SU-DHL-6 (cell line): ENCODE measurements around the gene ANKHD1.

Experiments used
- H2AFZ ChIP-seq: fragments of 200-600 bp; sonication (generic); 2 replicates; pipeline ENCODE4 v1.6.1; 2014; ENCODE audit warnings: low read depth, mild to moderate bottlenecking, moderate library complexity, mixed read lengths, antibody characterized with exemption, low read length; ENCODE audit not compliant: severe bottlenecking
- H3F3A ChIP-seq: fragments of 200-600 bp; shearing (Covaris generic); 2 replicates; pipeline ENCODE4 v1.6.0; 2016; ENCODE audit warnings: antibody characterized with exemption, mild to moderate bottlenecking; ENCODE audit not compliant: insufficient read depth
- H3K27ac ChIP-seq: fragments of 200-600 bp; sonication (generic); 2 replicates; pipeline ENCODE4 v1.5.1; 2016; ENCODE audit warnings: low read depth, mild to moderate bottlenecking, low read length, moderate library complexity, mixed read lengths
- H3K27me3 ChIP-seq: fragments of 200-600 bp; sonication (generic), shearing (Covaris generic); 2 replicates; pipeline ENCODE4 v1.6.0; 2014; ENCODE audit warnings: mild to moderate bottlenecking, low read length
- H3K36me3 ChIP-seq: fragments of 200-600 bp; sonication (generic); 2 replicates; pipeline ENCODE4 v1.6.1; 2014; ENCODE audit warnings: mild to moderate bottlenecking, low read length, mixed read lengths
- H3K4me2 ChIP-seq: fragments of 300-600, 200-600 bp; shearing (Covaris generic), sonication (generic); 2 replicates; pipeline ENCODE4 v1.6.0; 2014; ENCODE audit warnings: low read length, low read depth, mild to moderate bottlenecking; ENCODE audit not compliant: poor library complexity, severe bottlenecking
- H3K4me3 ChIP-seq: fragments of 200-600 bp; sonication (generic); 2 replicates; pipeline ENCODE4 v1.5.1; 2014; ENCODE audit warnings: antibody characterized with exemption, low read length, mild to moderate bottlenecking, mixed read lengths; ENCODE audit not compliant: insufficient read depth, poor library complexity, severe bottlenecking
- H3K79me2 ChIP-seq: fragments of 200-600 bp; sonication (generic); 2 replicates; pipeline ENCODE4 v1.6.1; 2014; ENCODE audit warnings: mild to moderate bottlenecking, low read length, moderate library complexity; ENCODE audit not compliant: insufficient read depth
- H3K9ac ChIP-seq: fragments of 200-600 bp; sonication (generic); 2 replicates; pipeline ENCODE4 v1.7.0; 2014; ENCODE audit warnings: mild to moderate bottlenecking, low read length
- H3K9me2 ChIP-seq: fragments of 200-600 bp; sonication (generic); replicated peaks from 2 replicates; pipeline ENCODE4 v1.6.1; 2014; ENCODE audit warnings: low read length; ENCODE audit not compliant: insufficient read depth
- H3K9me3 ChIP-seq: fragments of 200-600 bp; sonication (generic); 2 replicates; pipeline ENCODE4 v1.6.1; 2014; ENCODE audit warnings: low read length, mixed read lengths; ENCODE audit not compliant: insufficient read depth
- H4K20me1 ChIP-seq: fragments of 200-600 bp; sonication (generic); 2 replicates; pipeline ENCODE4 v1.6.1; 2014; ENCODE audit warnings: low read depth, mild to moderate bottlenecking, antibody characterized with exemption, low read length, moderate library complexity, mixed read lengths
- EZH2phosphoT487 ChIP-seq: fragments of 200-600 bp; sonication (generic), shearing (Covaris generic); conservative IDR thresholded peaks from 2 replicates; pipeline ENCODE4 v1.6.1; 2018; ENCODE audit warnings: mild to moderate bottlenecking, antibody characterized with exemption, low read length, moderate library complexity, mixed read lengths
- TF ChIP-seq, protein P1 (sequence below): fragments of 200-600 bp; sonication (generic); IDR thresholded peaks from one replicate; pipeline ENCODE4 v1.5.1; 2017; ENCODE audit warnings: antibody characterized with exemption, mild to moderate bottlenecking, low read length, moderate library complexity; ENCODE audit not compliant: insufficient read depth, poor library complexity, severe bottlenecking

ANKHD1 gene

DNA sequence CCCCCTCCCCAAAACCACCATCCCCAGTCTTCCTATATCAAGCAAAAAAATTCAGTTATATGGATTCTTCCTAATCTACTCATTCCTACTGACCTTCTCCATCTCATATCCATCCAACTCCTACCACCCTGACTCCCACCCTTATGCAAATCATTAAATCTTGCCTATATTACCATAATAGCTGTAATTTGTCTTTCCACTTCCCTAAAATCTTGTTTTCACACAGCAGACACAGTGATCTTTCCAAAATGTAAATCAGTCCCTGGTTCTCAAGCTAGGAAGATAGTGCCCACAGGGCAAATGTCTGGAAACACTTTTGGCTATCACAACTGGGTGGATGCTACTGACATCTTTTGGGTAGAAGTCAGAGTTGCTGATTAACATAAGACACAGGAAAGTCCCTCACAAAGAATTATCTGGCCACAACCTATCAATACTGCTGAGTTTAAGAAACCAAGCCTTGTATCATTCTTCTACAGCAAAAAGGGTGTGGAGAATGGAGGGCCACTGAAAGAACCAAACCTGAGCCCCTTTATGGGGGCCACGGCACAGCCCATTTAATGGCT is 154.2 kb downstream of the ANKHD1 start:
- Histone ChIP-seq H3K4me3 (peak overlapping the region; percentile 97), H3K9me3 (no peaks in the 10 kb centered on the region), H3K9ac (peak overlapping the region; percentile 94), H3K4me2 (peak overlapping the region; percentile 88), H2AFZ (no peak overlapping the region), H3K79me2 (peaks cover 45% of the 10 kb centered on the region), H3K9me2 (no peaks in the 10 kb centered on the region), H3F3A (no peaks in the 10 kb centered on the region), H3K36me3 (0 out of 2 replicates have a peak, but pooled peaks cover 3% of the 10 kb centered on the region), H4K20me1 (no peaks in the 10 kb centered on the region), H3K27ac (peak overlapping the region; percentile 70), H3K27me3 (no peaks in the 10 kb centered on the region)
- TF ChIP-seq, protein P1, sequence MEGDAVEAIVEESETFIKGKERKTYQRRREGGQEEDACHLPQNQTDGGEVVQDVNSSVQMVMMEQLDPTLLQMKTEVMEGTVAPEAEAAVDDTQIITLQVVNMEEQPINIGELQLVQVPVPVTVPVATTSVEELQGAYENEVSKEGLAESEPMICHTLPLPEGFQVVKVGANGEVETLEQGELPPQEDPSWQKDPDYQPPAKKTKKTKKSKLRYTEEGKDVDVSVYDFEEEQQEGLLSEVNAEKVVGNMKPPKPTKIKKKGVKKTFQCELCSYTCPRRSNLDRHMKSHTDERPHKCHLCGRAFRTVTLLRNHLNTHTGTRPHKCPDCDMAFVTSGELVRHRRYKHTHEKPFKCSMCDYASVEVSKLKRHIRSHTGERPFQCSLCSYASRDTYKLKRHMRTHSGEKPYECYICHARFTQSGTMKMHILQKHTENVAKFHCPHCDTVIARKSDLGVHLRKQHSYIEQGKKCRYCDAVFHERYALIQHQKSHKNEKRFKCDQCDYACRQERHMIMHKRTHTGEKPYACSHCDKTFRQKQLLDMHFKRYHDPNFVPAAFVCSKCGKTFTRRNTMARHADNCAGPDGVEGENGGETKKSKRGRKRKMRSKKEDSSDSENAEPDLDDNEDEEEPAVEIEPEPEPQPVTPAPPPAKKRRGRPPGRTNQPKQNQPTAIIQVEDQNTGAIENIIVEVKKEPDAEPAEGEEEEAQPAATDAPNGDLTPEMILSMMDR, result no peak
- no peak for TF ChIP-seq EZH2phosphoT487

DNA sequence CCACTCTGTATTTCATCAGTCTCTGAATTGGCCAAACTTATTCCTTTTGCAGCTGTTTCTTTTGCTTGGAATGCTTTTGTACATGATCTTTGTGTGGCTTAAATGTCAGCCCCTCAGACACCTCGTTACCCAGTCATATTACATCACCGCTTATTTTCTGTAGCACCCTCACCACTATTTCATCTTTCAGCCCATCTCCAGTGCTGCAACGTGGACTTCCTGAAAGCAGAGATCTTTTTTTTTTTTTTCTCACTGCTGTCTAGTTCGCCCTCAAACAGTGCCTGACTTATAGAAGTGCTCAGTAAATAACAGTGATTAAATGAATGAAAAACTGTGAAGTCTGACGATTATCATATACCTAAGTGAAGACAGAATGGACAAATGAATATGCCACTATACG is 154.8 kb downstream of the ANKHD1 start:
- Histone ChIP-seq H3K9me3 (no peaks in the 10 kb centered on the region), H3K79me2 (peaks cover 45% of the 10 kb centered on the region), H2AFZ (peak overlapping the region; percentile 46), H3K9me2 (no peaks in the 10 kb centered on the region), H4K20me1 (no peaks in the 10 kb centered on the region), H3K27me3 (no peaks in the 10 kb centered on the region), H3K4me3 (peak overlapping the region; percentile 97), H3K27ac (peak overlapping the region; percentile 70), H3K9ac (peak overlapping the region; percentile 94), H3F3A (no peaks in the 10 kb centered on the region), H3K4me2 (peak overlapping the region; percentile 88), H3K36me3 (0 out of 2 replicates have a peak, but pooled peaks cover 3% of the 10 kb centered on the region)
- TF ChIP-seq, protein P1, result no peak
- TF ChIP-seq EZH2phosphoT487, result no peak

DNA sequence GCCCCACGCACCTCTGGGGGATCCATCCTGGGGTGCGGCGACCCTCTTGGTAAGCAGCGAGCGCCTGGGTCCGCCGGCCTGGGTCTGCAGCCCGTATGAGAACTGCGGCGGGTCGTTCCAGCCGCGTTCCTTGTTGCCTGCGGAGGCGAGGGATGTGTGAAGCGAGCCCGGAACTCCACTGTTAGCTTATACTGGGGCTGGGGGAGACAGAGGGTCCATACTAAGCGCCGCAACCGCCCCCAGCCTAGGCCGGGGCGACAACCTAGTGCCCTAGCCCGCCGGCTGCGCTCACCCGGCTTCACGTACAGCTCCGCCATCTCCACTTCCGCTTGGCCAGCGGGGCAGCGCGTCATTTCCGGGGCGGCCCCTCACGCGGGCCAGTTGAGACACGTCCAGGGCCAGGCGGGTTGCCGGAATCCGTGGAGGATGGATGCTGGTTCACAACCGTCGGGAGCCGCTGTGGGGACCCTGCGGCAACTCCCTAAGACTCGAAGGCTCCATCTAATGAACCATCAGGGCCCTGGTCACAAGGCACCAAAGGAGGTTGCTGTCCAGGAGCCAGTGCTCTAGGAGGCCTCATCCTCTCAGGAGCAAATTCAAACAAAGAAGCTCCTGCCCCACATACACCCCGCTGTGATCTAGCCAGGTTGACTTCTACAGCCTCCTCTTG is 155.6 kb downstream of the ANKHD1 start, which contains the start of gene SRA1:
SRA1 (minus strand) TSS at position 338 of the 670 bp plus-strand sequence; CDS start at position 317, 21 bp downstream.
- no peaks in the 10 kb centered on the region for H3K9me2 ChIP-seq

More for the DNA sequence above, 155.6 kb downstream of the ANKHD1 start, which contains the start of gene SRA1:
- peak within 1 kb of the TSS; percentile 94 for H3K9ac ChIP-seq
- H3K4me3 ChIP-seq, result peak within 1 kb of the TSS; percentile 97
- peak within 1 kb of the TSS; percentile 46 for H2AFZ ChIP-seq
- H4K20me1 ChIP-seq, result no peaks in the 10 kb centered on the region
- peaks cover 45% of the 10 kb centered on the region for H3K79me2 ChIP-seq
- H3K9me3 ChIP-seq, result no peaks in the 10 kb centered on the region
- H3K4me2 ChIP-seq, result peak within 1 kb of the TSS; percentile 88
- H3F3A ChIP-seq, result no peaks in the 10 kb centered on the region
- peak within 1 kb of the TSS; percentile 70 for H3K27ac ChIP-seq
- no peaks in the 10 kb centered on the region for H3K27me3 ChIP-seq
- H3K36me3 ChIP-seq, result 0 out of 2 replicates have a peak, but pooled peaks cover 3% of the 10 kb centered on the region
- no peak for TF ChIP-seq EZH2phosphoT487
- TF ChIP-seq, protein P1, result no peak
